HepG2 (cell line): ENCODE data around the gene CLDN10. TPM values are rescaled to one million over a fixed set of nuclear protein-coding genes. Genes with fewer than 3 reads are reported as not detected.

ENCODE experiments used
- ATF1 ChIP-seq: IDR thresholded peaks from 2 replicates; pipeline ENCODE4 v1.6.1; 2016; ENCODE audit warnings: mild to moderate bottlenecking, control low read depth
- CREB1 ChIP-seq, 2 experiments: fragments of 450-650 bp in 1 of 2; IDR thresholded peaks; 2 replicates each; pipeline ENCODE4 v1.6.1; 2016 to 2017; ENCODE audit warnings: control low read depth in 1 of 2, mild to moderate bottlenecking in 1 of 2, missing compliant biosample characterization in 1 of 2, missing genetic modification characterization in 1 of 2
- DPF2 ChIP-seq: sonication (generic); formaldehyde crosslinking; IDR thresholded peaks from 2 replicates; pipeline ENCODE4 v1.4.0; 2020; ENCODE audit warnings: mild to moderate bottlenecking, low read depth, missing genetic modification reagents, borderline replicate concordance
- ELF3 ChIP-seq: IDR thresholded peaks from 2 replicates; pipeline ENCODE4 v1.6.1; 2016; ENCODE audit warnings: missing genetic modification reagents, missing compliant biosample characterization
- FOXA1 ChIP-seq, 2 experiments: fragments of 450-650 bp in 1 of 2; sonication (generic) in 1 of 2; formaldehyde crosslinking in 1 of 2; IDR thresholded peaks; 2 replicates each; pipeline versions ENCODE4 v1.4.0 to v1.6.1; 2016 to 2020; ENCODE audit warnings: missing genetic modification reagents in 1 of 2
- FOXA3 ChIP-seq: IDR thresholded peaks from 2 replicates; pipeline ENCODE4 v1.6.1; 2016; ENCODE audit warnings: missing genetic modification reagents, missing compliant biosample characterization
- HMG20A ChIP-seq: IDR thresholded peaks from 2 replicates; pipeline ENCODE4 v1.6.1; 2016; ENCODE audit warnings: borderline replicate concordance
- KAT2B ChIP-seq: fragments of 150-350 bp; IDR thresholded peaks from 2 replicates; pipeline ENCODE4 v1.6.1; 2014; ENCODE audit warnings: low read depth, low read length, borderline replicate concordance
- NBN ChIP-seq: fragments of 450-650 bp; conservative IDR thresholded peaks from 2 replicates; pipeline ENCODE4 v1.6.1; 2017
- NR1H2 ChIP-seq: sonication (generic); formaldehyde crosslinking; IDR thresholded peaks from 2 replicates; pipeline ENCODE4 v1.8.1; 2022; ENCODE audit warnings: low read depth, missing genetic modification reagents, borderline replicate concordance
- PHF5A ChIP-seq: IDR thresholded peaks from one replicate; pipeline ENCODE4 v1.6.1; 2018; ENCODE audit warnings: low read depth, missing genetic modification reagents; ENCODE audit not compliant: unreplicated experiment
- RCOR2 ChIP-seq: IDR thresholded peaks from 2 replicates; pipeline ENCODE4 v1.6.1; 2016; ENCODE audit warnings: missing biosample characterization, missing genetic modification reagents
- SIX1 ChIP-seq: sonication (generic); formaldehyde crosslinking; IDR thresholded peaks from 2 replicates; pipeline ENCODE4 v1.4.0; 2020; ENCODE audit warnings: missing genetic modification reagents, borderline replicate concordance
- TCF7 ChIP-seq: sonication (generic); IDR thresholded peaks from 2 replicates; pipeline ENCODE4 v1.6.1; 2016; ENCODE audit warnings: antibody characterized with exemption, low read depth
- THAP9 ChIP-seq: sonication (generic); formaldehyde crosslinking; IDR thresholded peaks from 2 replicates; pipeline ENCODE4; 2020; ENCODE audit warnings: missing genetic modification reagents, mild to moderate bottlenecking, borderline replicate concordance
- WIZ ChIP-seq: sonication (generic); formaldehyde crosslinking; IDR thresholded peaks from 2 replicates; pipeline ENCODE4 v1.5.1; 2020; ENCODE audit warnings: mild to moderate bottlenecking, missing genetic modification reagents
- ZBTB7B ChIP-seq: sonication (generic); formaldehyde crosslinking; IDR thresholded peaks from 2 replicates; pipeline ENCODE4 v1.4.0; 2020; ENCODE audit warnings: missing genetic modification reagents
- ZKSCAN5 ChIP-seq: sonication (generic); formaldehyde crosslinking; IDR thresholded peaks from 2 replicates; pipeline ENCODE4 v1.5.1; 2020; ENCODE audit warnings: mild to moderate bottlenecking, missing genetic modification reagents
- ZNF263 ChIP-seq: sonication (generic); formaldehyde crosslinking; IDR thresholded peaks from 2 replicates; pipeline ENCODE4 v1.4.0; 2020; ENCODE audit warnings: missing genetic modification reagents
- ZNF598 ChIP-seq: sonication (generic); formaldehyde crosslinking; IDR thresholded peaks from 2 replicates; pipeline ENCODE4 v1.5.1; 2020; ENCODE audit warnings: mild to moderate bottlenecking, missing genetic modification reagents, borderline replicate concordance
- ZNF724P ChIP-seq: sonication (generic); formaldehyde crosslinking; IDR thresholded peaks from 2 replicates; pipeline ENCODE4 v1.8.0; 2022; ENCODE audit warnings: missing genetic modification reagents, borderline replicate concordance
- ZNF766 ChIP-seq: sonication (generic); formaldehyde crosslinking; IDR thresholded peaks from 2 replicates; pipeline ENCODE4 v1.5.0; 2020; ENCODE audit warnings: missing genetic modification reagents, borderline replicate concordance
- ZNF770 ChIP-seq: sonication (generic); formaldehyde crosslinking; IDR thresholded peaks from 2 replicates; pipeline ENCODE4 v1.5.0; 2020; ENCODE audit warnings: mild to moderate bottlenecking, missing genetic modification reagents
- polyA plus RNA-seq, 8 experiments: library from polyadenylated mRNA; depleted of rRNA in 3 of 8; stranded (reverse) in 7 of 8; unstranded in 1 of 8; fragments of >200 nt; fragmentation: Illumina TruSeq in 4 of 8; extraction: Trizol in 4 of 8; gene quantifications; 2 replicates each; pipeline versions ENCODE4 v1.2.1 to v1.2.3, GENCODE V29; 2011 to 2016; ENCODE audit warnings: low read depth in 4 of 8, missing spikeins in 1 of 8, mixed read lengths in 1 of 8; ENCODE audit not compliant: insufficient read depth in 1 of 8
- total RNA-seq, 5 experiments: library from RNA; depleted of rRNA; stranded (reverse); fragments of >200 nt; fragmentation: Illumina TruSeq; extraction: Trizol; gene quantifications; 2 replicates each; pipeline ENCODE4 v1.2.3, GENCODE V29; 2016; ENCODE audit warnings: low read depth in 1 of 5
- TF ChIP-seq, protein P1 (sequence below): sonication (generic); formaldehyde crosslinking; conservative IDR thresholded peaks from 2 replicates; pipeline ENCODE4 v1.8.0; 2022; ENCODE audit warnings: mild to moderate bottlenecking, moderate library complexity, missing genetic modification reagents
- TF ChIP-seq, protein P2 (sequence below): sonication (generic); formaldehyde crosslinking; IDR thresholded peaks from 2 replicates; pipeline ENCODE4 v1.8.1; 2023; ENCODE audit warnings: mild to moderate bottlenecking, moderate library complexity, missing genetic modification reagents

Gene CLDN10
- total and polyA plus RNA-seq, 2 of the 13 experiments (the other 11 are each of a cell fraction or from before 2014, with no cell fraction given): not detected

DNA sequence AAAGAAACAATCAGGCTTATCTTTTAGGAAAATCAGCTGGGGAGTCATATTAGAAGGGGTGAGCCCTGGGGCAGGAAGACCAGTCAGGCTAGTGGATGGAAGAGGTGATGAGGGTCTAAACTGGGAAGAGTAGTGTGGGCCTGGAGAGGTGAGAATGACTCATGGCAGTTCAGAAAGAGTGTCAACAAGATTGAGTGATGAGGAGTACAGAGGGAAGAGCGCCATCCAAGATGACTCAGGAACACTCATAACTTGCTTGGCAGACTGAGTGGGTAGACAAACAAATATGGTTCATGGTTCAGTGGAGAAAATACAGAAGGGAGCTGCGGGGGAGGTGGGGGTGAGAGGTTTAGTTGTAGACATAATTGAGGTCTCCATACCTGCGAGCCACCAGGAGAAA, 17.3 kb upstream of the CLDN10 start (continued):
- no peak for TF ChIP-seq ZNF724P (CRISPR knock-in tag)
- peak; percentile 98 for TF ChIP-seq ZKSCAN5
- no peak for TF ChIP-seq THAP9
- 0 out of 2 replicates have a peak, but pooled peaks have one; percentile 35 for TF ChIP-seq ELF3 (CRISPR knock-in tag)
- peak; percentile 58 for TF ChIP-seq CREB1 (IDR thresholded peaks at IDR 0.05)
- 0 out of 2 replicates have a peak, but pooled peaks have one; percentile 18 for TF ChIP-seq CREB1 (CRISPR knock-in tag; IDR thresholded peaks at IDR 0.05)
- no peak for TF ChIP-seq NR1H2 (CRISPR knock-in tag)
- no peak for TF ChIP-seq ZNF770 (CRISPR knock-in tag)
- no peak for TF ChIP-seq ZNF766 (CRISPR knock-in tag)
- TF ChIP-seq SIX1 (CRISPR knock-in tag): no peak
- peak; percentile 65; the same call in 1 of the 2 replicates for TF ChIP-seq HMG20A (CRISPR knock-in tag)
- no peak for TF ChIP-seq WIZ (CRISPR knock-in tag)
- TF ChIP-seq PHF5A (CRISPR knock-in tag): no peak
- peak; percentile 83 for TF ChIP-seq FOXA3 (CRISPR knock-in tag)
- TF ChIP-seq DPF2 (CRISPR knock-in tag): no peak
- TF ChIP-seq, protein P1, sequence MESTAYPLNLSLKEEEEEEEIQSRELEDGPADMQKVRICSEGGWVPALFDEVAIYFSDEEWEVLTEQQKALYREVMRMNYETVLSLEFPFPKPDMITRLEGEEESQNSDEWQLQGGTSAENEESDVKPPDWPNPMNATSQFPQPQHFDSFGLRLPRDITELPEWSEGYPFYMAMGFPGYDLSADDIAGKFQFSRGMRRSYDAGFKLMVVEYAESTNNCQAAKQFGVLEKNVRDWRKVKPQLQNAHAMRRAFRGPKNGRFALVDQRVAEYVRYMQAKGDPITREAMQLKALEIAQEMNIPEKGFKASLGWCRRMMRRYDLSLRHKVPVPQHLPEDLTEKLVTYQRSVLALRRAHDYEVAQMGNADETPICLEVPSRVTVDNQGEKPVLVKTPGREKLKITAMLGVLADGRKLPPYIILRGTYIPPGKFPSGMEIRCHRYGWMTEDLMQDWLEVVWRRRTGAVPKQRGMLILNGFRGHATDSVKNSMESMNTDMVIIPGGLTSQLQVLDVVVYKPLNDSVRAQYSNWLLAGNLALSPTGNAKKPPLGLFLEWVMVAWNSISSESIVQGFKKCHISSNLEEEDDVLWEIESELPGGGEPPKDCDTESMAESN: no peak
- TF ChIP-seq FOXA1 (IDR thresholded peaks at IDR 0.05): peak; percentile 88
- peak; percentile 83 for TF ChIP-seq FOXA1 (CRISPR knock-in tag; IDR thresholded peaks at IDR 0.05)
- TF ChIP-seq ZNF598: no peak
- TF ChIP-seq NBN: no peak
- TF ChIP-seq ZBTB7B: no peak
- TF ChIP-seq ATF1: no peak
- TF ChIP-seq, protein P2, sequence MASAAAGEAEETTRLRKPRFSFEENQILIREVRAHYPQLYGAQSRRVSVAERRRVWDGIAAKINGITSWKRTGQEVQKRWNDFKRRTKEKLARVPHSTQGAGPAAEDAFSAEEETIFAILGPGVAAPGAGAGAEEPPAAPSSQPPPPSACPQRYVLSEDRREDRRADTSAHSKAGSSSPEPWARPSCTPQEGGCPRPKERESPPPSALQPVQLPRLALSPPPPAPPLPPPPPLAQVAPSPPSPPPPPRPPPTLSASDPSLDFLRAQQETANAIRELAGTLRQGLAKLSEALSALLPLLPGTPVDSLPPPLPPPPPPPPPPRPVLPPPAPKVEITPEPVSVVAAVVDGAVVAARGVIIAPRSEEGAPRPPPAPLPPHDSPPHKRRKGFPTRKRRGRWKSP (CRISPR knock-in tag): no peak
- peak; percentile 49; the same call in 1 of the 2 replicates for TF ChIP-seq RCOR2
- TF ChIP-seq KAT2B: no peak
- TF ChIP-seq TCF7: peak; percentile 41; the same call in 1 of the 2 replicates
- peak; percentile 70 for TF ChIP-seq ZNF263 (CRISPR knock-in tag)
